A673 (cell line): ENCODE results near the gene VPS33A.

ENCODE experiments used
- EZH2 ChIP-seq: fragments of 200-600 bp; sonication (generic); IDR thresholded peaks from 2 replicates; pipeline ENCODE4 v1.6.1; 2017; ENCODE audit warnings: borderline replicate concordance, low read depth, mild to moderate bottlenecking, mixed read lengths, antibody characterized with exemption, low read length; ENCODE audit not compliant: poor library complexity, severe bottlenecking
- TF ChIP-seq, protein P1 (sequence below): fragments of 300-800, 200-600 bp; sonication (generic); conservative IDR thresholded peaks from 2 replicates; pipeline ENCODE4 v1.5.1; 2017; ENCODE audit warnings: low read depth, mild to moderate bottlenecking, antibody characterized with exemption, low read length, moderate library complexity, mixed read lengths

DNA sequence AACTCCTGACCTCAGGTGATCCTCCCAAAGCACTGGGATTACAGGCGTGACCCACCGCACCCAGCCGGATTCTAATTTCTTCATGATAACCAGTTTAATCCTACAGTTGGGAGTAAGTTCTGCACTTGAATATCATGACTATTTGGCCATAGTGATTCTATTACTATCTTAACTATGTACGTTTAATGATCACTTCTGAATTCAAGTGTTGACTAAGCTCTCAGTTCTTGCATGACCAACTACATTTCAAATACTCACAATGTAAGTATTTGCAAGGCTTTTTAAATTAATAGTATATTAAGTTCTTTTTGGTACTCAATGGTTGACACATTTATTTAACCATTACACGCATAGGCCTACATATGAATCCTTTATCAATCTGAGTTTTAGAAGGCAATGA is 17.4 kb upstream of the VPS33A start:
- TF ChIP-seq, protein P1, sequence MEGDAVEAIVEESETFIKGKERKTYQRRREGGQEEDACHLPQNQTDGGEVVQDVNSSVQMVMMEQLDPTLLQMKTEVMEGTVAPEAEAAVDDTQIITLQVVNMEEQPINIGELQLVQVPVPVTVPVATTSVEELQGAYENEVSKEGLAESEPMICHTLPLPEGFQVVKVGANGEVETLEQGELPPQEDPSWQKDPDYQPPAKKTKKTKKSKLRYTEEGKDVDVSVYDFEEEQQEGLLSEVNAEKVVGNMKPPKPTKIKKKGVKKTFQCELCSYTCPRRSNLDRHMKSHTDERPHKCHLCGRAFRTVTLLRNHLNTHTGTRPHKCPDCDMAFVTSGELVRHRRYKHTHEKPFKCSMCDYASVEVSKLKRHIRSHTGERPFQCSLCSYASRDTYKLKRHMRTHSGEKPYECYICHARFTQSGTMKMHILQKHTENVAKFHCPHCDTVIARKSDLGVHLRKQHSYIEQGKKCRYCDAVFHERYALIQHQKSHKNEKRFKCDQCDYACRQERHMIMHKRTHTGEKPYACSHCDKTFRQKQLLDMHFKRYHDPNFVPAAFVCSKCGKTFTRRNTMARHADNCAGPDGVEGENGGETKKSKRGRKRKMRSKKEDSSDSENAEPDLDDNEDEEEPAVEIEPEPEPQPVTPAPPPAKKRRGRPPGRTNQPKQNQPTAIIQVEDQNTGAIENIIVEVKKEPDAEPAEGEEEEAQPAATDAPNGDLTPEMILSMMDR: no peak
- TF ChIP-seq EZH2: no peak
